Measurements from ENCODE around the gene PBX2.

The PBX2 gene

GRCh38 chr6:32170294-32170693 is 19.7 kb downstream of the PBX2 start:
- DNase-seq, result no peak

- no peak for DNase-seq
Observed at GRCh38 chr6:32168807-32169591, 21.0 kb downstream of the PBX2 start.

DNA sequence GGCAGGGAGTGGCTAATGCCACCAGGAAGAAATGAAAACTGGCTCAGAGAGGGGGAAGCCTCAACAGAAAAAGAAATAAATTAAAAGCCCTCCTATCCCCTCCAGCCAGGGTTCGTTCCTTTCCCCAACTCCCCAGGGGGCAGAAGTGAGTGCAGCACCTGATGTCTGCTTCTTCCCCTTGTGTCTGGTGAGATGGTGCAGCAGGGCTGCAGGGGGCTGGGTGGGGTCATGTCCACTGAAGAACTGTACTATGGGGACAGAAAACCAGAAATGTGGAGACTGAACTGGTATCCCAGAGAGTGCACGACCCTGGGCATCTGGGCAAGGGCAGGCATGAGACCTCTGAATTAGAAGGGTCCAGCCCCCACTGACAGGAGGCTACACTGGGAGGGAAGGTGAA is 21.7 kb downstream of the PBX2 start:
- DNase-seq, result peak; percentile 59

GRCh38 chr6:32167761-32168262 is 22.2 kb downstream of the PBX2 start:
- DNase-seq, result peak; percentile 97

DNA sequence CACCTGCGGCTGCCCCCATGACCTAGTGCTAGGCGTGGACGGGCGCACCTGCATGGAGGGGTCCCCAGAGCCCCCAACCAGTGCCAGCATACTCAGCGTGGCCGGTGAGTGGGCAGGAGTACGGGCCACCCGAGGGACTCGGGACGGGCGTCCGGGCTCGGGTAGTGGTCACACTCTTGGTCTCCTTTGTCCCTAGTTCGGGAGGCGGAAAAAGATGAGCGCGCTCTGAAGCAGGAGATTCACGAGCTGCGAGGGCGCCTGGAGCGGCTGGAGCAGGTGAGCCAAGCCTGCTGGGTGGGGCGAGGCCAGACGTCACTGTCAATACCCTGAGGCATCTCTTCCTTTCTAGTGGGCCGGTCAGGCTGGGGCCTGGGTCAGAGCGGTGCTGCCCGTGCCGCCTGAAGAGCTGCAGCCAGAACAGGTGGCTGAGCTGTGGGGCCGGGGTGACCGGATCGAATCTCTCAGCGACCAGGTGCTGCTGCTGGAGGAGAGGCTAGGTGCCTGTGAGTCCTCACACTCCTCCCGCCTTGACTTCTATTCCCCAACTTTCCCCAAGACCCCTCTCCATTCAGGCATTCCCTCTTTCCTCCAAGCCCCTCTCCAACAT is 22.7 kb downstream of the PBX2 start:
- DNase-seq, result no peak

DNA sequence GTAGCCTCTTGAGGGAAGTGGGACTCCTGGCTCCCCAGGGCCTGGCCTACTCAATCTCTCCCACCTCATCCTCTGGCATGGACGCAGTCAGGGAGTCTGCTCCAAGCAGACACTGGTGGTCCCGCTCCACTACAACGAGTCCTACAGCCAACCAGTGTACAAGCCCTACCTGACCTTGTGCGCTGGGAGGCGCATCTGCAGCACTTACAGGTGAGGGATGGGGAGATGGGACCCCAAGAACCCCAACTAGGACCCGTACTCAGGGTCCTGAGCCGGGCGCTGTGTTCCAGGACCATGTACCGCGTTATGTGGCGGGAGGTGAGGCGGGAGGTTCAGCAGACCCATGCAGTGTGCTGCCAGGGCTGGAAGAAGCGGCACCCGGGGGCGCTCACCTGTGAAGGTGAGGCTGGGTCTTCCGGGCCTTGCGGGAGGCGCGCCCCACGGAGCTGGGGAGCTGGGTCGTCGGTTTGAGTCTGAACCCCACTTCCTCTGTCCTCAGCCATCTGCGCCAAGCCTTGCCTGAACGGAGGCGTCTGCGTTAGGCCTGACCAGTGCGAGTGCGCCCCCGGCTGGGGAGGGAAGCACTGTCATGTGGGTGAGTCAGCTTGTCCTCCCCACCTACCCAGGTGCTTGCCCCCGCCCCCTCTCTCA is 23.5 kb downstream of the PBX2 start:
- peak; percentile 44 for DNase-seq

DNA sequence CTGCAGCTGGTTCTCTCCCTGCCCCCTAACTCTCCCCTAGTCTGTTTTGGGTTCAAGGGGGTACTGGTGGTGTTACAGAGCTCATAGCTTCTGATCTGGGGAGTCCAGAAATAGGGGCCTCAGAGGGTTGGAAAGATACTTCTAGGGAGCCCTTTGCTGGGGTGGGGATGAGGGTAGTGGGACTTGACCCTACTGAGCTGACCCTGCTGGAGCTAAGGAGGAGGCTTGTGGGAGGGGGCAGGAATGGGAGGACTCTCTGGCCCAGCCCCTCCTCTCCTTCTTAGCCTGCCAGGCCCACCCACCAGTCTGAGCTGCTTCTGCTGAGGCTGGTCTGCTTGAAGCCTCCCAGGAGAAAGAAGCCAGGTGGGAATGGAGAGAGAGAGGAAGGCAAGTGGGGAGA is 25.7 kb downstream of the PBX2 start, which contains the start of gene EGFL8:
TSS of gene EGFL8 (plus strand) at position 301 of the 400 bp plus-strand sequence. CDS start 1,571 bp downstream, outside the sequence.
- DNase-seq, result no peak

DNA sequence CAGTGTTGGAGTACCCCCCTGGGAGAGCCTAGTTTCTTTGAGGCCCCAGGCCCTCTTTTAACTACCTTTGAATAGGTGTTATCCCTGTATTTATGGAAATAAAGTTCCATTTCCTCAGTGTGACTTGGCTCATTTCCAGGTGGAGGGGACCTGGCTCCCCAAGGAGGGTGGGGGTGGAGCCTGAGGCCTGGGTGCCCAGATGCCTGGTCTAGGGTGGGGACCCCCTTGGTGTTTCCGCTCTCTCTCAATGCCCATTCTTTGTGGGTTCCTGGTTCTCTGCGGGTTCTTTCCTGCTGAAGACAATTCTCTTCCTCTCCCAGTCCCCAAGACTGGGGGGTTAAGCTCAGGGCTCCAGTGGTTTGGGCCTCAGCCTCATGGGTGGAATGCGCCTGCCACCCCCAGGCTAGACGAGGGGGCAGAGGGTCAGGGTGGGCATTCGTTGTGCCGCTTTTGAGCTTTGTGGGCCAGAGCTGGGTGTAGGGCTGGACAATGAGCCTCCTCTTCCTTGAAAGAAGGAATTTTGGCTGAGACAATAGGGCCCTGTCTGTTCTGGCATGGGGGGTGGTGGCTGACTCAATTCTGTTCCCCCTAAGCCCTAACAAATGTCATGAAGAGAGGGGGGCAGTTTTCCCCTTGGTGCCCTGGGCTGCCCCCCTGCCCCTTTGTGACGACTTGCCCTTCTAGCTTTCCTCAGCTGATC is 26.3 kb downstream of the PBX2 start:
- no peak for DNase-seq

GRCh38 chr6:32158052-32158451 is 31.9 kb downstream of the PBX2 start:
- no peak for DNase-seq

GRCh38 chr6:32156891-32157290 is 33.1 kb downstream of the PBX2 start:
- no peak for DNase-seq

GRCh38 chr6:32154514-32155161 is 35.4 kb downstream of the PBX2 start:
- DNase-seq, result no peak

- DNase-seq, result peak; percentile 96
Observed at GRCh38 chr6:32153564-32154513, 36.2 kb downstream of the PBX2 start, which contains the start of gene PPT2. Gene PPT2 (plus strand): TSS chr6:32154141. CDS start chr6:32154595, 454 bp downstream.

GRCh38 chr6:32152769-32153563 is 37.0 kb downstream of the PBX2 start:
- no peak for DNase-seq

- DNase-seq, result no peak
Observed at GRCh38 chr6:32151863-32152768, 37.9 kb downstream of the PBX2 start, which contains the start of gene PRRT1. Gene PRRT1 (minus strand): TSS chr6:32151939. CDS start chr6:32151827, 112 bp downstream.

GRCh38 chr6:32151181-32151862 is 38.7 kb downstream of the PBX2 start:
- DNase-seq, result no peak

DNA sequence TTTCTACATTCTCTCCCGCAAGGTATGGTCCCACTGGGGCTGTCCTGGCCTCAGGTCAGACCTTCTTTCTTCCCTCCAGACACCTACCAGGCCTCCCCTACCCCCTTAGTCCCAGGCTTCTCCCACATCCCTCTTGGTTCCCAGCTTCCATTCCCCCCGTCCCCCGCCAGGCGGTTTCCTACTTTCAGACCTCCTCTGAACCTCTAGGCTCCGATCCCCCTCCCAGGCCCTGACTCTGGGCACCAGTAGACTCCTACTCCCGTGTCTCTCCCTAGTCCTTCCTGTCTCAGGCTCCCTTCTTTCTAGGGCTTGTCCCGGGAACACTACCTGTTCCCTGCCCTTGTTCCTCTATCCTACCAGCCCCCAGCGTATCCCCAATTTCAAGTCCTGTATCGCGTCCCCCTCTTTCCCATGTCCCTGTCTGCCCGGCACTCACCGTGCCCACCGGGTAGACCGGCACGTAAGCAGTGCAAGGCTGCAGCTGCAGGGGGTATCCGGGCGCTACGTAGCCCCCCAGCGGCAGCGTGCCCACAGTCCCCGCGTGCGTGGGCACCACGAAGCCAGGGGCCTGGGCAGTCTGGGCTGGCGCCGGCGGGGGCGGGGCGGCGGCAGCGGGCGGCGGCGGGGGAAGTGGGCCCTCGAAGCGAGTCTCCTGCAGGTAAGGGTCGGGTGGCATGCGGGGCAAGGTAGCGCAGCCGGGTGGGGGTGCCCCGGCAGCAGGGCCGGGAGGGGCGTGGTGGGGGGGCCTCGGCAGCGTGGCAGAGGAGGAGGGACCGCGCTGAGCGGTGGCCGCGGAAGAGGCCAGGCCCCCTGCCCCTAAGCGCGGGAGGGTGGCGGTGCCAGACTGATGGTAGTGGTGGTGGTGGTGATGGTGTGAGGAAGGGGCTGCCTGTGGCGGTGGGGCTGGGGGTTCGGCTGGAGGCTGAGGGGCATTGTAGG is 39.8 kb downstream of the PBX2 start:
- no peak for DNase-seq

GRCh38 chr6:32149092-32149755 is 40.8 kb downstream of the PBX2 start:
- no peak for DNase-seq
